Measurements from ENCODE around the gene SLC15A1.

DNA sequence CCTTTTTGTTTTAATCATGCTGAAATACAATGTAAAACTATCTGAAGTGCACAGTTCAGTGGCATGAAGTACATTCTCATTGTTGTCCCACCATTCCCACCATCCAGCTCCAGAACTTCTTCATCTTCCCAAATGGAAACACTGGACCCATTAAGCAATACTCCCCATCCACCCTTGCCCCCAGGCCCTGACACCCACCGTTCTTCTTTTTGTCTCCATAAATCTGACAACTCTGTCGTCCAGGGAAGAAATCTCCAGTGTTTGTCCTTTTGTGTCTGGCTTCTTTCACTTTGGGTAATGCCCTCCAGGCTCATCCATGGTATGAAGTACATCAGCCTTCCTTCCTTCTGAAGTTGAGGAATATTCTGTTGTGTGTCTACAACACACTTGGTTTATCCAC is 2.6 kb upstream of the SLC15A1 start:
- TF ChIP-seq, protein P1, sequence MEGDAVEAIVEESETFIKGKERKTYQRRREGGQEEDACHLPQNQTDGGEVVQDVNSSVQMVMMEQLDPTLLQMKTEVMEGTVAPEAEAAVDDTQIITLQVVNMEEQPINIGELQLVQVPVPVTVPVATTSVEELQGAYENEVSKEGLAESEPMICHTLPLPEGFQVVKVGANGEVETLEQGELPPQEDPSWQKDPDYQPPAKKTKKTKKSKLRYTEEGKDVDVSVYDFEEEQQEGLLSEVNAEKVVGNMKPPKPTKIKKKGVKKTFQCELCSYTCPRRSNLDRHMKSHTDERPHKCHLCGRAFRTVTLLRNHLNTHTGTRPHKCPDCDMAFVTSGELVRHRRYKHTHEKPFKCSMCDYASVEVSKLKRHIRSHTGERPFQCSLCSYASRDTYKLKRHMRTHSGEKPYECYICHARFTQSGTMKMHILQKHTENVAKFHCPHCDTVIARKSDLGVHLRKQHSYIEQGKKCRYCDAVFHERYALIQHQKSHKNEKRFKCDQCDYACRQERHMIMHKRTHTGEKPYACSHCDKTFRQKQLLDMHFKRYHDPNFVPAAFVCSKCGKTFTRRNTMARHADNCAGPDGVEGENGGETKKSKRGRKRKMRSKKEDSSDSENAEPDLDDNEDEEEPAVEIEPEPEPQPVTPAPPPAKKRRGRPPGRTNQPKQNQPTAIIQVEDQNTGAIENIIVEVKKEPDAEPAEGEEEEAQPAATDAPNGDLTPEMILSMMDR (IDR thresholded peaks at IDR 0.05; ENCODE audit: low read depth, low read length, missing input control), result no peak
- no peak for TF ChIP-seq TAF1 (conservative IDR thresholded peaks at IDR 0.05)
- no peak for TF ChIP-seq HNF4A (conservative IDR thresholded peaks at IDR 0.05)
- TF ChIP-seq ZBTB33 (IDR thresholded peaks at IDR 0.05), result no peak
- no peak for TF ChIP-seq SP1 (IDR thresholded peaks at IDR 0.05)
- no peak for TF ChIP-seq RAD21 (IDR thresholded peaks at IDR 0.05)
- TF ChIP-seq, protein P2, sequence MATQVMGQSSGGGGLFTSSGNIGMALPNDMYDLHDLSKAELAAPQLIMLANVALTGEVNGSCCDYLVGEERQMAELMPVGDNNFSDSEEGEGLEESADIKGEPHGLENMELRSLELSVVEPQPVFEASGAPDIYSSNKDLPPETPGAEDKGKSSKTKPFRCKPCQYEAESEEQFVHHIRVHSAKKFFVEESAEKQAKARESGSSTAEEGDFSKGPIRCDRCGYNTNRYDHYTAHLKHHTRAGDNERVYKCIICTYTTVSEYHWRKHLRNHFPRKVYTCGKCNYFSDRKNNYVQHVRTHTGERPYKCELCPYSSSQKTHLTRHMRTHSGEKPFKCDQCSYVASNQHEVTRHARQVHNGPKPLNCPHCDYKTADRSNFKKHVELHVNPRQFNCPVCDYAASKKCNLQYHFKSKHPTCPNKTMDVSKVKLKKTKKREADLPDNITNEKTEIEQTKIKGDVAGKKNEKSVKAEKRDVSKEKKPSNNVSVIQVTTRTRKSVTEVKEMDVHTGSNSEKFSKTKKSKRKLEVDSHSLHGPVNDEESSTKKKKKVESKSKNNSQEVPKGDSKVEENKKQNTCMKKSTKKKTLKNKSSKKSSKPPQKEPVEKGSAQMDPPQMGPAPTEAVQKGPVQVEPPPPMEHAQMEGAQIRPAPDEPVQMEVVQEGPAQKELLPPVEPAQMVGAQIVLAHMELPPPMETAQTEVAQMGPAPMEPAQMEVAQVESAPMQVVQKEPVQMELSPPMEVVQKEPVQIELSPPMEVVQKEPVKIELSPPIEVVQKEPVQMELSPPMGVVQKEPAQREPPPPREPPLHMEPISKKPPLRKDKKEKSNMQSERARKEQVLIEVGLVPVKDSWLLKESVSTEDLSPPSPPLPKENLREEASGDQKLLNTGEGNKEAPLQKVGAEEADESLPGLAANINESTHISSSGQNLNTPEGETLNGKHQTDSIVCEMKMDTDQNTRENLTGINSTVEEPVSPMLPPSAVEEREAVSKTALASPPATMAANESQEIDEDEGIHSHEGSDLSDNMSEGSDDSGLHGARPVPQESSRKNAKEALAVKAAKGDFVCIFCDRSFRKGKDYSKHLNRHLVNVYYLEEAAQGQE (IDR thresholded peaks at IDR 0.05), result no peak
- TF ChIP-seq JUND (IDR thresholded peaks at IDR 0.05), result no peak
- no peak for TF ChIP-seq YY1 (IDR thresholded peaks at IDR 0.05)

Measured in liver (tissue), 3 donors.